Parathyroid adenoma (tissue), 2 donors: ENCODE measurements around the gene EPHB1.

Source experiments
- H2AFZ ChIP-seq: fragments of 300-600 bp; sonication (generic); one replicate; pipeline ENCODE4 v1.7.0; 2017; ENCODE audit warnings: antibody characterized with exemption, mild to moderate bottlenecking
- H3K27ac ChIP-seq: fragments of 300-600 bp; sonication (generic); one replicate; pipeline ENCODE4 v1.7.0; 2017
- H3K27me3 ChIP-seq: fragments of 300-600 bp; sonication (generic); one replicate; pipeline ENCODE4 v1.7.0; 2017; ENCODE audit warnings: low read length; ENCODE audit not compliant: control insufficient read depth, insufficient read depth
- H3K36me3 ChIP-seq: fragments of 300-600 bp; sonication (generic); one replicate; pipeline ENCODE4 v1.7.0; 2017; ENCODE audit warnings: low read length; ENCODE audit not compliant: control insufficient read depth, insufficient read depth
- H3K4me1 ChIP-seq: fragments of 300-600 bp; sonication (generic); one replicate; pipeline ENCODE4 v1.7.0; 2017; ENCODE audit warnings: control low read depth
- H3K4me2 ChIP-seq: fragments of 300-600 bp; sonication (generic); one replicate; pipeline ENCODE4 v1.7.0; 2017; ENCODE audit warnings: low read length
- H3K4me3 ChIP-seq: fragments of 300-600 bp; sonication (generic); one replicate; pipeline ENCODE4 v1.7.0; 2017; ENCODE audit warnings: low read depth, low read length
- H3K79me2 ChIP-seq: fragments of 300-600 bp; sonication (generic); one replicate; pipeline ENCODE4 v1.7.0; 2017; ENCODE audit warnings: control low read depth
- H3K9ac ChIP-seq: fragments of 300-600 bp; sonication (generic); one replicate; pipeline ENCODE4 v1.7.0; 2017; ENCODE audit warnings: mild to moderate bottlenecking
- H3K9me3 ChIP-seq: fragments of 300-600 bp; sonication (generic); one replicate; pipeline ENCODE4 v1.7.0; 2017; ENCODE audit warnings: low read length; ENCODE audit not compliant: control insufficient read depth
- CTCF ChIP-seq: fragments of 300-600 bp; sonication (generic); IDR thresholded peaks from one replicate; pipeline ENCODE4 v1.7.0; 2017; ENCODE audit warnings: antibody characterized with exemption, mild to moderate bottlenecking
- donor health status: primary hyperparathyroidism.

The EPHB1 gene

DNA sequence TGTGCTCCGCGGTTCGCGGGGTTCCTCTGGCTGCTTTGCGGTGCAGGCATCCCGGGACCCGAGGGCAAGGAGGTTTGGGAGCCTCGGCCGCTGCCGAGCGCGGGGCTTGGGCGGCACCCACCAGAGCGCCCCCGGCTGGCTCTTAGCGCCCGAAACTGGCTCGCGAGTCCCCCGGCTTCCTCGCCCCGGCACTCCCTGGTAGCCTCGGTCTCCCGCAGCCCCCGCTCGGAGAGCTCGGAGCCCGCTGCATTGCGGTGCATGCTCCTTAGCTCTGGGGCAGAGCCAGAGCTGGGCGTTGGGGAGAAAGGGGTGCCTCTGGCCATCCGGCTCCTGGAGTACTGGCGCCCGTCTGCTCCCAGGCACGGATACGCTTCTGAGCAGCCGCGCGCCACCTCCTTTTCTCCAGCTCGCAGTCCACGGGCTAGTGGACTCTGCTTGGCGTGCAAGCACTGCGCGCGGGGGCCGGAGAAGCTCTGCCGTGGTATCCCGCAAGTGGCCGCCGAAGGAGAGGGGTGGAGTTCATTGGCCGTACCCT lies 753 bp downstream of the EPHB1 start:
- Histone ChIP-seq H3K36me3 (no peaks in the 10 kb centered on the region), H3K79me2 (no peaks in the 10 kb centered on the region), H3K9me3 (no peaks in the 10 kb centered on the region), H3K4me3 (peak overlapping the region; percentile 50), H3K27ac (no peak overlapping the region), H3K4me1 (peaks cover 6% of the 10 kb centered on the region), H3K27me3 (no peaks in the 10 kb centered on the region), H3K9ac (no peak overlapping the region), H2AFZ (peak overlapping the region; percentile 64), H3K4me2 (peak overlapping the region; percentile 77)
- no peak for TF ChIP-seq CTCF

- H3K79me2 ChIP-seq: no peaks in the 10 kb centered on the region
- H3K27me3 ChIP-seq: no peaks in the 10 kb centered on the region
- H3K27ac ChIP-seq: no peak overlapping the region
- TF ChIP-seq CTCF: no peak
- no peaks in the 10 kb centered on the region for H3K9me3 ChIP-seq
- H3K4me2 ChIP-seq: peak overlapping the region; percentile 77
- H2AFZ ChIP-seq: peak overlapping the region; percentile 64
- peaks cover 6% of the 10 kb centered on the region for H3K4me1 ChIP-seq
- H3K4me3 ChIP-seq: peak overlapping the region; percentile 50
- H3K9ac ChIP-seq: no peak overlapping the region
- no peaks in the 10 kb centered on the region for H3K36me3 ChIP-seq
Measured at GRCh38 chr3:134796281-134797056, 1.4 kb downstream of the EPHB1 start.

- Histone ChIP-seq H3K4me2 (no peak overlapping the region), H3K27ac (no peak overlapping the region), H3K4me1 (peaks cover 6% of the 10 kb centered on the region), H3K4me3 (no peak overlapping the region), H3K27me3 (no peaks in the 10 kb centered on the region), H3K36me3 (no peaks in the 10 kb centered on the region), H3K9ac (no peak overlapping the region), H3K79me2 (no peaks in the 10 kb centered on the region), H2AFZ (peak overlapping the region; percentile 64), H3K9me3 (no peaks in the 10 kb centered on the region)
- TF ChIP-seq CTCF: no peak
Measured at GRCh38 chr3:134797057-134797740, 2.1 kb downstream of the EPHB1 start.

GRCh38 chr3:134797741-134798451 lies 2.8 kb downstream of the EPHB1 start:
- Histone ChIP-seq H3K9me3 (no peaks in the 10 kb centered on the region), H3K27me3 (no peaks in the 10 kb centered on the region), H3K4me1 (peaks cover 6% of the 10 kb centered on the region), H3K9ac (no peak overlapping the region), H2AFZ (no peak overlapping the region), H3K27ac (no peak overlapping the region), H3K79me2 (no peaks in the 10 kb centered on the region), H3K4me2 (no peak overlapping the region), H3K4me3 (no peak overlapping the region), H3K36me3 (no peaks in the 10 kb centered on the region)
- no peak for TF ChIP-seq CTCF
